Caco-2 (cell line): ENCODE data around the gene KIF13A. TPM values are rescaled to one million over a fixed set of nuclear protein-coding genes. Genes with fewer than 3 reads are reported as not detected.

Source experiments
- BruUV-seq: library from RNA; stranded (reverse); fragments of 400-500 nt; replicated peaks from 2 replicates; lab custom pipeline; 2021; lab: Mats Ljungman, UMichigan
- CTCF ChIA-PET: fragments of 300-600 bp; sonication (Branson Sonifier 250); formaldehyde crosslinking; loops from one replicate; lab custom pipeline; 2022; ENCODE audit warnings: antibody characterized with exemption; lab: Charles Lee
- POLR2A ChIA-PET: fragments of 300-600 bp; sonication (Branson Sonifier 250); formaldehyde crosslinking; loops from one replicate; lab custom pipeline; 2022; ENCODE audit warnings: antibody characterized with exemption; lab: Charles Lee
- DNase-seq, 2 experiments: peaks; one replicate each; pipeline versions ENCODE4 v3.0.0 to v3.0.0-alpha.2; 2020 to 2022
- H3K27me3 ChIP-seq: replicated peaks from 2 replicates; pipeline ENCODE4 v1.6.0; 2011; ENCODE audit warnings: low read length; ENCODE audit not compliant: control insufficient read depth, insufficient read depth
- H3K36me3 ChIP-seq: 2 replicates; pipeline ENCODE4 v1.5.1; 2011; ENCODE audit warnings: low read length; ENCODE audit not compliant: control insufficient read depth, insufficient read depth
- H3K4me1 ChIP-seq: fragments of 250-450 bp; sonication (Bioruptor Pico); 2 replicates; pipeline ENCODE4 v1.5.1; 2020; ENCODE audit warnings: mild to moderate bottlenecking
- H3K4me3 ChIP-seq: 2 replicates; pipeline ENCODE4 v1.5.1; 2011; ENCODE audit warnings: low read depth, mild to moderate bottlenecking, control low read depth, low read length
- H3K9me3 ChIP-seq: fragments of 250-450 bp; sonication (Bioruptor Pico); 2 replicates; pipeline ENCODE4 v1.5.1; 2020; ENCODE audit warnings: mild to moderate bottlenecking, moderate library complexity
- H3K27ac Mint-ChIP-seq: one replicate; pipeline ENCODE4 v1.8.0; 2022; ENCODE audit warnings: mixed read lengths; ENCODE audit not compliant: unreplicated experiment
- H3K27me3 Mint-ChIP-seq: one replicate; pipeline ENCODE4 v1.8.0; 2022; ENCODE audit warnings: mixed read lengths; ENCODE audit not compliant: insufficient read depth, unreplicated experiment
- H3K36me3 Mint-ChIP-seq: one replicate; pipeline ENCODE4 v1.8.0; 2022; ENCODE audit warnings: mild to moderate bottlenecking, mixed read lengths; ENCODE audit not compliant: insufficient read depth, unreplicated experiment
- H3K4me1 Mint-ChIP-seq: one replicate; pipeline ENCODE4 v1.8.0; 2022; ENCODE audit warnings: low read depth, mixed read lengths; ENCODE audit not compliant: unreplicated experiment
- H3K4me3 Mint-ChIP-seq: one replicate; pipeline ENCODE4 v1.8.0; 2022; ENCODE audit warnings: mild to moderate bottlenecking, moderate library complexity, mixed read lengths; ENCODE audit not compliant: unreplicated experiment
- H3K9me3 Mint-ChIP-seq: one replicate; pipeline ENCODE4 v1.8.0; 2022; ENCODE audit warnings: mixed read lengths; ENCODE audit not compliant: unreplicated experiment
- intact Hi-C: fragments of 100-400 bp; cut with micrococcal nuclease; formaldehyde crosslinking; loops from one replicate; pipeline ENCODE4 v1.10.0; 2022; ENCODE audit not compliant: unreplicated experiment
- total RNA-seq: library from RNA; stranded (reverse); gene quantifications from 2 replicates; pipeline ENCODE4 v1.2.3, GENCODE V29; 2022
- TF ChIP-seq, protein P1 (sequence below), 2 experiments: fragments of 200-600 bp in 1 of 2; IDR thresholded peaks; 1 replicate in 1 of 2; 2 replicates in 1 of 2; pipeline versions ENCODE4 v1.5.1 to v1.8.0; 2011 to 2022; ENCODE audit warnings: antibody characterized with exemption in 1 of 2, control low read depth in 1 of 2, inconsistent platforms in 1 of 2, low read depth in 1 of 2, low read length in 1 of 2, mild to moderate bottlenecking in 1 of 2, moderate library complexity in 1 of 2; ENCODE audit not compliant: insufficient read depth in 1 of 2, severe bottlenecking in 1 of 2, unreplicated experiment in 1 of 2

The KIF13A gene
- total RNA-seq, 1 experiment from 2014 or later: 13.8 TPM

GRCh38 chr6:17957086-17957485 is 30.3 kb downstream of the KIF13A start:
- Mint-ChIP-seq H3K4me1 (no peaks in the 10 kb centered on the region), H3K4me3 (no peak overlapping the region), H3K27me3 (no peaks in the 10 kb centered on the region), H3K36me3 (no peaks in the 10 kb centered on the region), H3K9me3 (no peaks in the 10 kb centered on the region), H3K27ac (no peak overlapping the region)
- intact Hi-C loops: no loop called here
- POLR2A ChIA-PET: no interaction called here
- CTCF ChIA-PET: no interaction called here
- no peaks in the 10 kb centered on the region for H3K4me1 ChIP-seq
- no peaks in the 10 kb centered on the region for H3K27me3 ChIP-seq
- no peak for DNase-seq
- H3K4me3 ChIP-seq: no peak overlapping the region
- H3K36me3 ChIP-seq: no peaks in the 10 kb centered on the region
- TF ChIP-seq, protein P1, sequence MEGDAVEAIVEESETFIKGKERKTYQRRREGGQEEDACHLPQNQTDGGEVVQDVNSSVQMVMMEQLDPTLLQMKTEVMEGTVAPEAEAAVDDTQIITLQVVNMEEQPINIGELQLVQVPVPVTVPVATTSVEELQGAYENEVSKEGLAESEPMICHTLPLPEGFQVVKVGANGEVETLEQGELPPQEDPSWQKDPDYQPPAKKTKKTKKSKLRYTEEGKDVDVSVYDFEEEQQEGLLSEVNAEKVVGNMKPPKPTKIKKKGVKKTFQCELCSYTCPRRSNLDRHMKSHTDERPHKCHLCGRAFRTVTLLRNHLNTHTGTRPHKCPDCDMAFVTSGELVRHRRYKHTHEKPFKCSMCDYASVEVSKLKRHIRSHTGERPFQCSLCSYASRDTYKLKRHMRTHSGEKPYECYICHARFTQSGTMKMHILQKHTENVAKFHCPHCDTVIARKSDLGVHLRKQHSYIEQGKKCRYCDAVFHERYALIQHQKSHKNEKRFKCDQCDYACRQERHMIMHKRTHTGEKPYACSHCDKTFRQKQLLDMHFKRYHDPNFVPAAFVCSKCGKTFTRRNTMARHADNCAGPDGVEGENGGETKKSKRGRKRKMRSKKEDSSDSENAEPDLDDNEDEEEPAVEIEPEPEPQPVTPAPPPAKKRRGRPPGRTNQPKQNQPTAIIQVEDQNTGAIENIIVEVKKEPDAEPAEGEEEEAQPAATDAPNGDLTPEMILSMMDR (IDR thresholded peaks at IDR 0.05; ENCODE audit: insufficient read depth in 1 of 2, low read depth in 1 of 2, low read length in 1 of 2, severe bottlenecking in 1 of 2, unreplicated experiment in 1 of 2): no peak
- BruUV-seq: no TSS peak
- no peaks in the 10 kb centered on the region for H3K9me3 ChIP-seq

- Histone ChIP-seq H3K4me3 (no peak overlapping the region), H3K36me3 (no peaks in the 10 kb centered on the region), H3K27me3 (no peaks in the 10 kb centered on the region), H3K9me3 (no peaks in the 10 kb centered on the region), H3K4me1 (no peaks in the 10 kb centered on the region)
- DNase-seq: no peak
- no TSS peak for BruUV-seq
- TF ChIP-seq, protein P1 (IDR thresholded peaks at IDR 0.05; ENCODE audit: insufficient read depth in 1 of 2, low read depth in 1 of 2, low read length in 1 of 2, severe bottlenecking in 1 of 2, unreplicated experiment in 1 of 2): no peak
- Mint-ChIP-seq H3K36me3 (no peaks in the 10 kb centered on the region), H3K4me3 (no peak overlapping the region), H3K4me1 (no peaks in the 10 kb centered on the region), H3K9me3 (no peaks in the 10 kb centered on the region), H3K27me3 (no peaks in the 10 kb centered on the region), H3K27ac (no peak overlapping the region)
- POLR2A ChIA-PET: no interaction called here
- intact Hi-C loops: no loop called here
- CTCF ChIA-PET: interaction anchor here (0.6 kb wide), 1 partner anchor 75 kb away, joined by 4 read pairs; no protein-coding TSS in a partner anchor
Observed at GRCh38 chr6:17950095-17950494, 37.3 kb downstream of the KIF13A start.

DNA sequence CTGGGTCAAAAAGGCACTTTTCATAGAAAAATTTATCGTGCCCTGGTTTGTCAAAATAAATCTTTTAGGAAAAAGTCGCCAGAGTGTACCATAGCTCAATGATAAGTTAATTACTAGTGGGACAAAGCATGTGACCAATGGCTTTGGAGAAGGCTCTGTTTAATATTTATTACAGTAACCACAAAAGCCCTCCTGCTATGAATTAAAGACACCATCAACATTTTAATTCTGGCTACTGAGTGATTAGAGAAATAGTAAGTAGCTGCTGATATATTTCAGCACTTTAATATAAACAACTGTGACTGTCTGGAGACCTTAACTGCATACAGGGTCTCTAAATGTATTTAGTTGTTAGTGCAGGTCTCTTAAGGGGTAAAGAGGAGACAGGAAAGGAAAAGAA is 38.3 kb downstream of the KIF13A start:
- ChIA-PET CTCF (interaction anchor here (0.6 kb wide), 1 partner anchor 76 kb away, joined by 4 read pairs; no protein-coding TSS in a partner anchor), POLR2A (no interaction called here)
- intact Hi-C loops: no loop called here

More for the DNA sequence above, 38.3 kb downstream of the KIF13A start:
- H3K9me3 ChIP-seq: no peaks in the 10 kb centered on the region
- Mint-ChIP-seq H3K36me3 (no peaks in the 10 kb centered on the region), H3K27me3 (no peaks in the 10 kb centered on the region), H3K4me3 (no peak overlapping the region), H3K27ac (no peak overlapping the region), H3K4me1 (no peaks in the 10 kb centered on the region), H3K9me3 (no peaks in the 10 kb centered on the region)
- H3K36me3 ChIP-seq: no peaks in the 10 kb centered on the region
- BruUV-seq: no TSS peak
- H3K4me3 ChIP-seq: no peak overlapping the region
- no peak for DNase-seq
- TF ChIP-seq, protein P1 (IDR thresholded peaks at IDR 0.05; ENCODE audit: insufficient read depth in 1 of 2, low read depth in 1 of 2, low read length in 1 of 2, severe bottlenecking in 1 of 2, unreplicated experiment in 1 of 2): no peak
- no peaks in the 10 kb centered on the region for H3K27me3 ChIP-seq
- no peaks in the 10 kb centered on the region for H3K4me1 ChIP-seq
